HUES6 (cell line): Measurements from ENCODE around the gene OSBPL9.
"Not testable (repeated sequence)": the region's sequence is repeated elsewhere in the genome, so short reads cannot be mapped to it uniquely, and the experiment has no call there.

Experiments
- H3K27ac ChIP-seq: 2 replicates; pipeline ENCODE4 v1.7.0; 2013; ENCODE audit warnings: low read depth, mild to moderate bottlenecking, low read length, inconsistent platforms
- H3K27me3 ChIP-seq: 2 replicates; pipeline ENCODE4 v1.6.1; 2013; ENCODE audit warnings: low read length; ENCODE audit not compliant: control insufficient read depth, insufficient read depth
- H3K36me3 ChIP-seq: 2 replicates; pipeline ENCODE4 v1.6.1; 2013; ENCODE audit warnings: low read length; ENCODE audit not compliant: control insufficient read depth, insufficient read depth
- H3K4me1 ChIP-seq: 2 replicates; pipeline ENCODE4 v1.6.1; 2013; ENCODE audit warnings: low read length; ENCODE audit not compliant: control insufficient read depth, insufficient read depth
- H3K4me3 ChIP-seq: 2 replicates; pipeline ENCODE4 v1.5.1; 2013; ENCODE audit warnings: low read depth, low read length
- H3K9ac ChIP-seq: one replicate; pipeline ENCODE4 v1.6.1; 2013; ENCODE audit warnings: mild to moderate bottlenecking, low read length
- H3K9me3 ChIP-seq: 2 replicates; pipeline ENCODE4 v1.6.1; 2013; ENCODE audit warnings: low read depth, low read length; ENCODE audit not compliant: control insufficient read depth, insufficient read depth

OSBPL9 gene

GRCh38 chr1:51689075-51689440 lies 72.2 kb downstream of the OSBPL9 start:
- Histone ChIP-seq H3K9me3 (no peaks in the 10 kb centered on the region), H3K4me1 (peaks cover 14% of the 10 kb centered on the region), H3K9ac (no peak overlapping the region), H3K27me3 (no peaks in the 10 kb centered on the region), H3K27ac (peak overlapping the region; percentile 69; the same call in 1 of the 2 replicates), H3K4me3 (no peak overlapping the region), H3K36me3 (no peaks in the 10 kb centered on the region)

GRCh38 chr1:51689643-51690042 lies 72.8 kb downstream of the OSBPL9 start:
- H3K9ac ChIP-seq = no peak overlapping the region
- H3K9me3 ChIP-seq = no peaks in the 10 kb centered on the region
- no peaks in the 10 kb centered on the region for H3K27me3 ChIP-seq
- H3K36me3 ChIP-seq = no peaks in the 10 kb centered on the region
- no peak overlapping the region for H3K4me3 ChIP-seq
- H3K27ac ChIP-seq = peak overlapping the region; percentile 69; the same call in 1 of the 2 replicates
- H3K4me1 ChIP-seq = peaks cover 14% of the 10 kb centered on the region

GRCh38 chr1:51690285-51690961 lies 73.5 kb downstream of the OSBPL9 start:
- Histone ChIP-seq H3K4me1 (peaks cover 14% of the 10 kb centered on the region), H3K9ac (no peak overlapping the region), H3K27me3 (no peaks in the 10 kb centered on the region), H3K4me3 (no peak overlapping the region), H3K36me3 (no peaks in the 10 kb centered on the region), H3K9me3 (no peaks in the 10 kb centered on the region), H3K27ac (no peak overlapping the region)

GRCh38 chr1:51691920-51692319 lies 75.0 kb downstream of the OSBPL9 start:
- Histone ChIP-seq H3K4me1 (peaks cover 14% of the 10 kb centered on the region), H3K36me3 (no peaks in the 10 kb centered on the region), H3K27me3 (no peaks in the 10 kb centered on the region), H3K9ac (no peak overlapping the region), H3K27ac (no peak overlapping the region), H3K9me3 (no peaks in the 10 kb centered on the region), H3K4me3 (no peak overlapping the region)

GRCh38 chr1:51693419-51694155 lies 76.7 kb downstream of the OSBPL9 start:
- no peaks in the 10 kb centered on the region for H3K36me3 ChIP-seq
- no peak overlapping the region for H3K4me3 ChIP-seq
- H3K27ac ChIP-seq = peak overlapping the region; percentile 0; the same call in 1 of the 2 replicates
- H3K9me3 ChIP-seq = no peaks in the 10 kb centered on the region
- H3K4me1 ChIP-seq = peaks cover 14% of the 10 kb centered on the region
- H3K9ac ChIP-seq = no peak overlapping the region
- H3K27me3 ChIP-seq = no peaks in the 10 kb centered on the region

- Histone ChIP-seq H3K27ac (no peak overlapping the region), H3K4me1 (no peaks in the 10 kb centered on the region; the same call in 1 of the 2 replicates), H3K9ac (no peak overlapping the region), H3K36me3 (no peaks in the 10 kb centered on the region), H3K27me3 (no peaks in the 10 kb centered on the region), H3K9me3 (no peaks in the 10 kb centered on the region), H3K4me3 (no peak overlapping the region)
Observed at GRCh38 chr1:51697166-51697565, 80.3 kb downstream of the OSBPL9 start.

GRCh38 chr1:51699391-51699790 lies 82.5 kb downstream of the OSBPL9 start:
- no peak overlapping the region for H3K27ac ChIP-seq
- no peaks in the 10 kb centered on the region for H3K36me3 ChIP-seq
- no peaks in the 10 kb centered on the region for H3K27me3 ChIP-seq
- no peak overlapping the region for H3K9ac ChIP-seq
- no peaks in the 10 kb centered on the region for H3K9me3 ChIP-seq
- H3K4me1 ChIP-seq = no peaks in the 10 kb centered on the region
- H3K4me3 ChIP-seq = no peak overlapping the region

- not testable (repeated sequence) for H3K27me3 ChIP-seq, H3K9ac ChIP-seq, H3K27ac ChIP-seq, H3K9me3 ChIP-seq, H3K36me3 ChIP-seq, H3K4me1 ChIP-seq, H3K4me3 ChIP-seq
Observed at GRCh38 chr1:51701782-51702181, 84.9 kb downstream of the OSBPL9 start.

GRCh38 chr1:51702220-51702619 lies 85.3 kb downstream of the OSBPL9 start:
- not testable (repeated sequence) for H3K36me3 ChIP-seq, H3K4me3 ChIP-seq, H3K27me3 ChIP-seq, H3K9ac ChIP-seq, H3K4me1 ChIP-seq, H3K9me3 ChIP-seq, H3K27ac ChIP-seq

GRCh38 chr1:51705035-51705434 lies 88.1 kb downstream of the OSBPL9 start:
- no peak overlapping the region for H3K9ac ChIP-seq
- H3K4me3 ChIP-seq = no peak overlapping the region
- H3K4me1 ChIP-seq = no peaks in the 10 kb centered on the region
- no peaks in the 10 kb centered on the region for H3K27me3 ChIP-seq
- H3K9me3 ChIP-seq = no peaks in the 10 kb centered on the region
- H3K27ac ChIP-seq = no peak overlapping the region
- H3K36me3 ChIP-seq = no peaks in the 10 kb centered on the region

GRCh38 chr1:51708911-51709760 lies 92.2 kb downstream of the OSBPL9 start:
- H3K36me3 ChIP-seq = no peaks in the 10 kb centered on the region
- H3K9me3 ChIP-seq = no peaks in the 10 kb centered on the region
- no peaks in the 10 kb centered on the region for H3K4me1 ChIP-seq
- no peaks in the 10 kb centered on the region for H3K27me3 ChIP-seq
- H3K9ac ChIP-seq = no peak overlapping the region
- no peak overlapping the region for H3K27ac ChIP-seq
- H3K4me3 ChIP-seq = no peak overlapping the region
